Activated CD4-positive, alpha-beta T cell treated with anti-CD3 and anti-CD28 coated beads for 1 hour (primary cell): ENCODE data around the gene NR1H2.

Source experiments
- DNase-seq: peaks from one replicate; pipeline ENCODE4 v3.0.0-alpha.2; 2020

Gene NR1H2

GRCh38 chr19:50427318-50427925, 51.2 kb downstream of the NR1H2 start:
- no peak for DNase-seq

GRCh38 chr19:50427997-50428425, 51.8 kb downstream of the NR1H2 start:
- no peak for DNase-seq

- DNase-seq, result no peak
Measured at GRCh38 chr19:50428772-50429463, 52.7 kb downstream of the NR1H2 start.

- DNase-seq, result no peak
Measured at GRCh38 chr19:50430888-50431342, 54.7 kb downstream of the NR1H2 start.

- DNase-seq, result peak; percentile 86
Measured at GRCh38 chr19:50431343-50432220, 55.3 kb downstream of the NR1H2 start.

GRCh38 chr19:50432221-50433028, 56.2 kb downstream of the NR1H2 start, which contains the start of gene MYBPC2:
Gene MYBPC2, plus strand, starts transcription at chr19:50432892. Its CDS starts 62 bp downstream, at chr19:50432954.
- DNase-seq, result no peak
